ENCODE data around the gene ZFP30.

Gene ZFP30

DNA sequence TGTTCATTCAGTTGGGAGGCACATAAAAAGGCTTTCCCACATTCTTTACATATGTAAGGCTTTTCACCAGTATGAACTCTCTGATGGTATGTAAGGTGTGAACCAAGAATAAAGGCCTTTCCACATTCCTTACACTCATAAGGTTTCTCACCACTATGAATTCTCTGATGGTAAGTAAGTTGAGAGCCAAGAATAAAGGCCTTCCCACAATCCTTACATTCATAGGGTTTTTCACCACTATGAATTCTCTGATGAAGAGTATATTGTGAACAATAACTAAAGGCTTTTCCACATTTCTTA is 89.9 kb downstream of the ZFP30 start:
- TF ChIP-seq, protein P1, sequence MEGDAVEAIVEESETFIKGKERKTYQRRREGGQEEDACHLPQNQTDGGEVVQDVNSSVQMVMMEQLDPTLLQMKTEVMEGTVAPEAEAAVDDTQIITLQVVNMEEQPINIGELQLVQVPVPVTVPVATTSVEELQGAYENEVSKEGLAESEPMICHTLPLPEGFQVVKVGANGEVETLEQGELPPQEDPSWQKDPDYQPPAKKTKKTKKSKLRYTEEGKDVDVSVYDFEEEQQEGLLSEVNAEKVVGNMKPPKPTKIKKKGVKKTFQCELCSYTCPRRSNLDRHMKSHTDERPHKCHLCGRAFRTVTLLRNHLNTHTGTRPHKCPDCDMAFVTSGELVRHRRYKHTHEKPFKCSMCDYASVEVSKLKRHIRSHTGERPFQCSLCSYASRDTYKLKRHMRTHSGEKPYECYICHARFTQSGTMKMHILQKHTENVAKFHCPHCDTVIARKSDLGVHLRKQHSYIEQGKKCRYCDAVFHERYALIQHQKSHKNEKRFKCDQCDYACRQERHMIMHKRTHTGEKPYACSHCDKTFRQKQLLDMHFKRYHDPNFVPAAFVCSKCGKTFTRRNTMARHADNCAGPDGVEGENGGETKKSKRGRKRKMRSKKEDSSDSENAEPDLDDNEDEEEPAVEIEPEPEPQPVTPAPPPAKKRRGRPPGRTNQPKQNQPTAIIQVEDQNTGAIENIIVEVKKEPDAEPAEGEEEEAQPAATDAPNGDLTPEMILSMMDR (IDR thresholded peaks at IDR 0.05; ENCODE audit: control extremely low read depth, extremely low read depth, low read depth, missing control alignments), result no peak
- POLR2A ChIA-PET, result no interaction called here
- CTCF ChIA-PET, result interaction anchor here (2.1 kb wide), 1 partner anchor 13 kb away, joined by 8 read pairs; no protein-coding TSS in a partner anchor

DNA sequence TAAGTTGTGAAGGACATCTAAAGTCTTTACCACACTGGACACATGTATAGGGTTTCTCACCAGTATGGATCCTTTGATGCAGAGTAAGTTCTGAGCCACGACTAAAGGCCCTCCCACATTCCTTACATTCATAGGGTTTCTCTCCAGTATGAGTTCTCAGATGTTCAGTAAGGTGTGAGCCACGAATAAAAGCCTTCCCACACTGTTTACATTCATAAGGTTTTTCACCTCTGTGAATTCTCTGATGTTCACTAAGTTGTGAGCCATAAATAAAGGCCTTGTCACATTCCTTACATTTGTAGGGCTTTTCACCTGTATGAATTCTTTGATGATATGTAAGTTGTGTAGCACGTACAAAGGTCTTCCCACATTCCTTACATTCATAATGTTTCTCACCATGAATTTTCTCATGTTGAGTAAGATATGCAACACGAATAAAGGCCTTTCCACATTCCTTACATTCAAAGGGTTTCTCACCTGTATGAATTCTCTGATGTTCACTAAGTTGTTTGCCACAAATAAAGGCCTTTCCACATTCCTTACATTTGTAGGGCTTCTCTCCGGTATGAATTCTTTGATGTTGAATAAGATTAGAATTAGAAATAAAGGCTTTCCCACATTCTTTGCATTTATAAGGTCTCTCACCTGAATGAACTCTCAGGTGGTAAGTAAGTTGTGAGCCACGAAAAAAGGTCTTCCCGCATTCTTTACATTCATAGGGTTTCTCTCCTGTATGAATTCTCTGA is 90.5 kb downstream of the ZFP30 start:
- TF ChIP-seq, protein P1 (IDR thresholded peaks at IDR 0.05; ENCODE audit: control extremely low read depth, extremely low read depth, low read depth, missing control alignments), result no peak

More for the DNA sequence above, 89.9 kb downstream of the ZFP30 start:
- DNase-seq (ENCODE audit: extremely low spot score), result no peak

More for the DNA sequence above, 90.5 kb downstream of the ZFP30 start:
- ChIA-PET POLR2A (no interaction called here), CTCF (no interaction called here)
- DNase-seq (ENCODE audit: extremely low spot score), result no peak

All from GM10248 (cell line).